ENCODE results near the gene NLRP5.

NLRP5 gene

DNA sequence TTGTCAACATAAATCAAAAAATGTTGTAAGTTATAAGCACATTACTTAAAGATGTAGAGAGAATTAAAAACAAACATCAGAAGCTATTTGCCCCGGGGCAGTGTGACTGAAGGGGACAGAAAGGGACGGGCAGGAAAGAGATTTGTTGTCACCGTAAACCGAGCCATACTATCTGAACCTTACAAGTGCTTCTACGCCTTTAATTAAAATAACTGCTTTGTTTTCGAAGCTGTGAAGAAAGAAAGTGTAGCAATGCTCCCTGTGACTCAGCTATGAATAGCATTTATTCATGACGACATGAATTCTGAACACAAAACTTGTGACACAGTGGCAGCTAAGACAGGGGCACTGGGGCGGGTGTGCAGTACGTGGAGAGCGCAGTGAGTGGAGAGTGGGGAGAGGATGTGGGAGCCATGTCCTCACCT lies 104.5 kb downstream of the NLRP5 start:
- H3K9ac ChIP-seq, result no peak overlapping the region
- no peak overlapping the region for H3K4me3 ChIP-seq (ENCODE audit: low read depth, low read length)
- peaks cover 34% of the 10 kb centered on the region for H3K79me2 ChIP-seq
- no peak overlapping the region for H3K27ac ChIP-seq
- no peak overlapping the region for H2AFZ ChIP-seq
- no peaks in the 10 kb centered on the region for H3K36me3 ChIP-seq (ENCODE audit: control insufficient read depth, insufficient read depth, low read length)
- no peak overlapping the region for H3K4me2 ChIP-seq (ENCODE audit: low read length)
- TF ChIP-seq CTCF (IDR thresholded peaks at IDR 0.05), result no peak
- no peaks in the 10 kb centered on the region for H3K4me1 ChIP-seq
- no peaks in the 10 kb centered on the region for H3K9me3 ChIP-seq (ENCODE audit: control insufficient read depth, low read length)
- H3K27me3 ChIP-seq (ENCODE audit: control insufficient read depth, insufficient read depth, low read length), result no peaks in the 10 kb centered on the region

DNA sequence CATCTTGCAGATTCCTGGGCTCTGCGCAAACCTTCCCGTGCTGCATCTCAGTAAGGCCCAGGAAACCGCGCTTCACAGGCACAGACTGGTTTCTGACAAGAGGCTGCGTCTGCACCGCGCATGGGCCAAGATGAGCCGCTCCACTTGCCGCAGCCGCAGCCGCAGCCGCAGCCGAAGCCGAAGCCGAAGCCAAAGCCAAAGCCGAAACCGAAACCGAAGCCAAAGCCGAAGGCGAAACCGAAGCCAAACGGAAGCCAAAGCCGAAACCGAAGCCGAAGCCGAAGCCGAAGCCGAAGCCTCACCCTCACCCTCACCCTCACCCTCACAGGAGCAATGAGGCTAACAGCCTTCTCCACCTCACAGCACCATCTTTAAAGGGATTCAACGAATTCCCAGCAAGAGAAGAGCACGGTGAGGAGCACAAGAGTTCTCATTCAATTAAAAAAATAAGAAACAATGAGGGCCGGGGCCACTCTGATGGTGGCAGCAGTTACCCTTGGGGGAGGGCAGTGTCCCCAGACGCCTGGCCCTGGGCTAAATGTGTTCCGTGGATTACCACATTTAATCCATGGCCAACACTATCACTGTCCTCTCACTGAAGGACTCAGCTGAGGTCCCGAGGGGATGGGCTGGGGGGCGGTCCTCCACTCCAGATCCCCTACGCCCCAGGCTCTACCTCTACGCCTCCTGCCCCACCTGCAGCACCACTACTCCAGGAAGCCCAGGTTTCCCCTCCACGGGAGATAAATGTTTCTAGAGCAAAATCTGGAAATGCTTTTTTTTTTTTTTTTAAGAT lies 105.4 kb downstream of the NLRP5 start:
- Histone ChIP-seq H3K27me3 (ENCODE audit: control insufficient read depth, insufficient read depth, low read length) (no peaks in the 10 kb centered on the region), H3K4me3 (ENCODE audit: low read depth, low read length) (no peak overlapping the region), H3K36me3 (ENCODE audit: control insufficient read depth, insufficient read depth, low read length) (no peaks in the 10 kb centered on the region), H2AFZ (no peak overlapping the region), H3K27ac (no peak overlapping the region), H3K9me3 (ENCODE audit: control insufficient read depth, low read length) (no peaks in the 10 kb centered on the region), H3K4me1 (no peaks in the 10 kb centered on the region), H3K79me2 (peaks cover 34% of the 10 kb centered on the region), H3K9ac (no peak overlapping the region), H3K4me2 (ENCODE audit: low read length) (no peak overlapping the region)
- no peak for TF ChIP-seq CTCF (IDR thresholded peaks at IDR 0.05)

- H3K36me3 ChIP-seq (ENCODE audit: control insufficient read depth, insufficient read depth, low read length), result no peaks in the 10 kb centered on the region
- H3K4me3 ChIP-seq (ENCODE audit: low read depth, low read length), result no peak overlapping the region
- H3K27me3 ChIP-seq (ENCODE audit: control insufficient read depth, insufficient read depth, low read length), result no peaks in the 10 kb centered on the region
- no peak overlapping the region for H3K4me2 ChIP-seq (ENCODE audit: low read length)
- no peak overlapping the region for H3K9ac ChIP-seq
- H2AFZ ChIP-seq, result no peak overlapping the region
- no peaks in the 10 kb centered on the region for H3K9me3 ChIP-seq (ENCODE audit: control insufficient read depth, low read length)
- H3K4me1 ChIP-seq, result no peaks in the 10 kb centered on the region
- no peak overlapping the region for H3K27ac ChIP-seq
- no peak for TF ChIP-seq CTCF (IDR thresholded peaks at IDR 0.05)
- H3K79me2 ChIP-seq, result peaks cover 38% of the 10 kb centered on the region
Measured at GRCh38 chr19:56092685-56093631, 106.4 kb downstream of the NLRP5 start.

DNA sequence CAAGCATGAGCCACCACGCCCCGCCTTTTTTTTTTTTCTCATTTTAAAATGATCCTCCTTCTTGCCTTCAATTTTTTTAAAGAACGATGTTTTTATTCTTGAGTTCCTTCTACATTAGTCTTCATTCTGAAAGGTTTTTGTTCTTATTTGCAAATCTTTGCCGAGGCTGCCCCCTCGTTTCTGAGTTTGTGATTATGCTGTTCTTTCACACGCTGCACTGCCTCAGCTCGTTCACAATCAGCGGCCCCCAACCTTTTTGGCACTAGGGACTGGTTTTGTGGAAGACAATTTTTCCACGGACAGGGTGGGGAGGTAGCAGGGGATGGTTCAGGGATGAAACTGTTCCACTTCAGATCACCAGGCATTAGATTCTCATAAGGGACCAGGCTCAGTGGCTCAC lies 107.9 kb downstream of the NLRP5 start:
- H2AFZ ChIP-seq, result no peak overlapping the region
- H3K27me3 ChIP-seq (ENCODE audit: control insufficient read depth, insufficient read depth, low read length), result no peaks in the 10 kb centered on the region
- no peaks in the 10 kb centered on the region for H3K4me1 ChIP-seq
- no peak for TF ChIP-seq CTCF (IDR thresholded peaks at IDR 0.05)
- no peaks in the 10 kb centered on the region for H3K36me3 ChIP-seq (ENCODE audit: control insufficient read depth, insufficient read depth, low read length)
- no peaks in the 10 kb centered on the region for H3K9me3 ChIP-seq (ENCODE audit: control insufficient read depth, low read length)
- H3K79me2 ChIP-seq, result peaks cover 42% of the 10 kb centered on the region
- H3K4me2 ChIP-seq (ENCODE audit: low read length), result no peak overlapping the region
- H3K27ac ChIP-seq, result no peak overlapping the region
- H3K4me3 ChIP-seq (ENCODE audit: low read depth, low read length), result no peak overlapping the region
- no peak overlapping the region for H3K9ac ChIP-seq
